Measurements from ENCODE around the gene DGKH. TPM values are rescaled to one million over a fixed set of nuclear protein-coding genes. Genes with fewer than 3 reads are reported as not detected.

Gene DGKH
- total and polyA plus RNA-seq, 2 donors (not counting 1 experiment from before 2014, with no cell fraction given) = 0.06 to 0.67 TPM

GRCh38 chr13:42221121-42221765 is 172.8 kb downstream of the DGKH start:
- Mint-ChIP-seq H3K9me3 (ENCODE audit: insufficient read depth) (no peaks in the 10 kb centered on the region), H3K4me1 (no peaks in the 10 kb centered on the region), H3K27ac (no peak overlapping the region), H3K27me3 (no peaks in the 10 kb centered on the region), H3K4me3 (no peak overlapping the region)
- Histone ChIP-seq H3K27ac (ENCODE audit: low read length in 2 of 2) (no peak overlapping the region), H3K4me1 (ENCODE audit: control insufficient read depth in 2 of 2, insufficient read depth in 2 of 2, low read length in 2 of 2) (no peaks in the 10 kb centered on the region), H3K9ac (ENCODE audit: low read length) (no peak overlapping the region), H3K36me3 (replicated peaks in 1 of 2; ENCODE audit: control extremely low read depth in 1 of 2, control insufficient read depth in 1 of 2, extremely low read depth in 1 of 2, insufficient read depth in 2 of 2, low read length in 1 of 2) (no peaks in the 10 kb centered on the region), H4K20me1 (ENCODE audit: control insufficient read depth, insufficient read depth, low read length, poor library complexity, severe bottlenecking) (no peaks in the 10 kb centered on the region), H3K9me3 (ENCODE audit: control extremely low read depth in 1 of 3, control insufficient read depth in 2 of 3, insufficient read depth in 1 of 3, low read length in 2 of 3) (no peaks in the 10 kb centered on the region), H3K27me3 (replicated peaks in 1 of 4; ENCODE audit: control extremely low read depth in 1 of 4, control insufficient read depth in 3 of 4, insufficient read depth in 4 of 4, low read length in 3 of 4) (no peaks in the 10 kb centered on the region), H3K79me2 (ENCODE audit: control insufficient read depth, insufficient read depth, low read length) (no peaks in the 10 kb centered on the region), H2AFZ (ENCODE audit: insufficient read depth, low read depth, low read length, poor library complexity, severe bottlenecking) (no peak overlapping the region), H3K4me2 (replicated peaks; ENCODE audit: low read depth, low read length, poor library complexity, severe bottlenecking) (no peak overlapping the region), H3K4me3 (ENCODE audit: control extremely low read depth in 1 of 5, extremely low read depth in 1 of 5, insufficient read depth in 1 of 5, low read depth in 2 of 5, low read length in 4 of 5) (no peak overlapping the region)
- ChIA-PET CTCF (no interaction called here), POLR2A (no interaction called here)
- ATAC-seq (ENCODE audit: low read depth) (no peak), DNase-seq (no peak)
- intact Hi-C loops (cut with micrococcal nuclease) = no loop called here
- TF ChIP-seq CTCF (IDR thresholded peaks at IDR 0.05) (no peak), EZH2 (IDR thresholded peaks at IDR 0.05; ENCODE audit: borderline replicate concordance, insufficient read depth, low read depth, low read length, poor library complexity, severe bottlenecking) (no peak)
- 100% methylated on average over 2 of the region's 4 CpGs for WGBS (ENCODE audit: insufficient coverage)

- Histone ChIP-seq H3K4me1 (ENCODE audit: control insufficient read depth in 2 of 2, insufficient read depth in 2 of 2, low read length in 2 of 2) (no peaks in the 10 kb centered on the region), H3K9me3 (ENCODE audit: control extremely low read depth in 1 of 3, control insufficient read depth in 2 of 3, insufficient read depth in 1 of 3, low read length in 2 of 3) (peaks cover 0 to 3% (median 0%) of the 10 kb centered on the region in 3 donors), H3K4me3 (ENCODE audit: control extremely low read depth in 1 of 5, extremely low read depth in 1 of 5, insufficient read depth in 1 of 5, low read depth in 2 of 5, low read length in 4 of 5) (no peak overlapping the region), H3K4me2 (replicated peaks; ENCODE audit: low read depth, low read length, poor library complexity, severe bottlenecking) (no peak overlapping the region), H3K36me3 (replicated peaks in 1 of 2; ENCODE audit: control extremely low read depth in 1 of 2, control insufficient read depth in 1 of 2, extremely low read depth in 1 of 2, insufficient read depth in 2 of 2, low read length in 1 of 2) (no peaks in the 10 kb centered on the region), H2AFZ (ENCODE audit: insufficient read depth, low read depth, low read length, poor library complexity, severe bottlenecking) (no peak overlapping the region), H3K27ac (ENCODE audit: low read length in 2 of 2) (no peak overlapping the region), H3K9ac (ENCODE audit: low read length) (no peak overlapping the region), H3K79me2 (ENCODE audit: control insufficient read depth, insufficient read depth, low read length) (no peaks in the 10 kb centered on the region), H3K27me3 (replicated peaks in 1 of 4; ENCODE audit: control extremely low read depth in 1 of 4, control insufficient read depth in 3 of 4, insufficient read depth in 4 of 4, low read length in 3 of 4) (no peaks in the 10 kb centered on the region), H4K20me1 (ENCODE audit: control insufficient read depth, insufficient read depth, low read length, poor library complexity, severe bottlenecking) (no peaks in the 10 kb centered on the region)
- H3K27ac Mint-ChIP-seq = no peak overlapping the region
- H3K4me3 Mint-ChIP-seq = no peak overlapping the region
- POLR2A ChIA-PET = no interaction called here
- no peaks in the 10 kb centered on the region for H3K4me1 Mint-ChIP-seq
- DNase-seq = no peak
- CTCF ChIA-PET = no interaction called here
- 100% methylated on average over 1 of the region's 4 CpGs for WGBS (ENCODE audit: insufficient coverage)
- intact Hi-C loops (cut with micrococcal nuclease) = no loop called here
- H3K27me3 Mint-ChIP-seq = no peaks in the 10 kb centered on the region
- H3K9me3 Mint-ChIP-seq (ENCODE audit: insufficient read depth) = no peaks in the 10 kb centered on the region
- no peak for TF ChIP-seq EZH2 (IDR thresholded peaks at IDR 0.05; ENCODE audit: borderline replicate concordance, insufficient read depth, low read depth, low read length, poor library complexity, severe bottlenecking)
- no peak for TF ChIP-seq CTCF (IDR thresholded peaks at IDR 0.05)
- ATAC-seq (ENCODE audit: low read depth) = no peak
Measured at GRCh38 chr13:42223681-42224080, 175.2 kb downstream of the DGKH start.

All from B cell (primary cell).